GM18907 (cell line): ENCODE results near the gene KRT80.

ENCODE experiments used
- ATAC-seq: cut with Tn5 transposase; IDR thresholded peaks from one replicate; pipeline ENCODE4 v1.9.1; 2021; ENCODE audit warnings: mild to moderate bottlenecking, moderate library complexity; ENCODE audit not compliant: unreplicated experiment

Gene KRT80

DNA sequence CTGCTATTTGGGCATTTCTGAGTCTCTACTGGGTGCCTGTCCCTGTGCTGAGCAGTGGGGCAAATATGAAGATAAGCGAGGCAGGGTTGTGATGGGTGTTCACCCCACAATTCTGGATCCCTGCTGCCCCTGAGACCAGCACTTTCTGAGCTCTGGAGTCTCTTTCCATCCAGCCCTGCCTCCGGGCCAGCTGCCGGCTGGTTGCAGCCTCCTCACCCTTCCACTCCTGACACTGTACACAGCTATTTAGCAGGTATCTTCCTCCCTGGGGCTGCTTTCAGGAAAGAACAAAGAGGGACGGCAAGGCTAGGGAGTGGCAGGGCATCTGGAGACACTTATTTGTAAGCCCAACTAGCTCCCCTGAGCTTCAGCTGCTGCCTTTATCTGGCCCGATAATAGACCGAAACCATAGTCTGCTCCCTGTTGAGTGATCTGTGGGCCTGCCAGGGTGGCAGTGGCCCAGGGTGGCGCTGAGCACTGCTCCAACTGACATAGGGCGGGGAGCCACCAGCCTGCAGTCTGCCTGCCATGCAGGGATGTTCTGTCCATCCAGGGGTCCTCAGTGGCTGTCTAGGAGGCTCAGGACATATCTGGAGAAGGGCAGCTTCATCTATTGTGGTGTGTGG lies 7.6 kb upstream of the KRT80 start:
- no peak for ATAC-seq

DNA sequence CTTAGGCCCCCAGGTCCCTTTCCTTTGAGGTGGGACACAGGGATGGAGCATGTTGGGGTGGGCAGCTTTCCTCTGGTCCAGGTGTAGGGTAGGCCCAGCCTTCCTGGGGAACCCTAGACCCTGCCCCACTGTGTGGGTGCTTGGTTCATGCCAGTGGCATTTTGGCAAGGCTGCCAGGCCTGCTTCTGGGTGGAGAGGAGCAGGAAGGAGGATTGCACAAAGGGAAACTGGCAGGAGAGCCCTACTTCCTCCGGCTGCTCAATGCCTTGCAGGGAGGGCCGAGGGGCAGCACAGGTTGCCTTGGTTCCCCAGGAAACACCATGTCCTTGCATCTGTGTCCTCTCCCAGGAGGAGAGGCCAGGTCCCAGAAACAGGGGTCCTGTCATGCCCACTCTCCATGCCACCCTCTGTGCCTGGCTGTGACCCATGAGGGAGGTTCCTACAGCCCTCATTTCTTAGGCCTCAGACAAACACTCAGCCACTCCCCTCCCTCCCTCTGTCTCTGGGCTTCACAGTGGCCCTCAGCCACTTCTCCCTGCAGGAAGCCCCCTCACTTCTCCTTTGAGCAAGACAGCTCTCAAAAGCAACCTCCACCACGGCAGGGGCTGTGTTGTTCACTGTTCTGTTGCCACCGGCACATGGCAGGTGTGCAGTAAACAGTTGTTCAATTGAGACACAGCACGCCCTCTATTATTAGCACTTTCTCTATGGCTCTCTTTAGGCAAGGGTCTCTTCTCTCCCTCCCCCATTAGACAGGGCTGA lies 6.8 kb upstream of the KRT80 start:
- ATAC-seq: no peak

DNA sequence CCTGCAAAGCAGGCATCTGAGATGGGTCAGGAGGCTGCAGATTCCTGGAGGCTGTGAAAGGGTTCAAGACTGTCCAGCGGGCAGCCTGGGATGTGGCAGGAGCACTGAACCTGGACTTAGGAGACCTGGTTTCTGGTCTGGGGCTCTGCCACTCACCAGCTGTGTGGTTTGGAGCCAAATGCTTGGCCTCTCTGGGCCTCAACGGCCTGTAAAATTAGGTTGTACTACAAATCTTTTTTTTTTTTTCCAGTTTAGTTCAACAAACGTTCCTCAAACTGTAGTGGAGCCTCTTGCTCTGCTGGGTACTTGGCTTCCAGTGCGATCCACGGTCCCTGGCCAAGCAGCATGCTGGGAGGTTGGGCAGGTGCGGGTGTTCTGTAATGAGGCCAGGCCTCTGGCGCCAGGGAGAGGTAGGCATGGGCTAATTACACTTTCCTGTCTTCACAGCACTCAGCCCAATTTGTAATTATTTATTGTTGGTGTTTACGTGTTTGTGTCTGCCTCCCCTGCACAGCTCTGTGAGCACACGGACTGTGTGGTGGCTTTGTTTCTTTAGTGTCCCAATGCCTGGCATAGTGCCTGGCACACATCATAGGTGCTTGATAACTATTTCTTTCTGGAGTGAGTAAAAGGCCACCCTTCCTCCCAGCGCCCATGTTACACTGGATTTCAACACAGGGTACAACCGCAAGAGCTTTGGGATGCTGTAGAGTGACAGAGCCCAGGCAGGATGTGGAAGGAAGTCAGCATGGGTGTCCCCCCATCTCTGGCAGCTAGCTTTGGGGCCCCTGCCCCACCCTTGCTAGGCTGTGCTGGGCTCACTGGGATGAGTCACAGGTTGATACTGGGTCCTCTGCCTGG lies 5.8 kb upstream of the KRT80 start:
- no peak for ATAC-seq

DNA sequence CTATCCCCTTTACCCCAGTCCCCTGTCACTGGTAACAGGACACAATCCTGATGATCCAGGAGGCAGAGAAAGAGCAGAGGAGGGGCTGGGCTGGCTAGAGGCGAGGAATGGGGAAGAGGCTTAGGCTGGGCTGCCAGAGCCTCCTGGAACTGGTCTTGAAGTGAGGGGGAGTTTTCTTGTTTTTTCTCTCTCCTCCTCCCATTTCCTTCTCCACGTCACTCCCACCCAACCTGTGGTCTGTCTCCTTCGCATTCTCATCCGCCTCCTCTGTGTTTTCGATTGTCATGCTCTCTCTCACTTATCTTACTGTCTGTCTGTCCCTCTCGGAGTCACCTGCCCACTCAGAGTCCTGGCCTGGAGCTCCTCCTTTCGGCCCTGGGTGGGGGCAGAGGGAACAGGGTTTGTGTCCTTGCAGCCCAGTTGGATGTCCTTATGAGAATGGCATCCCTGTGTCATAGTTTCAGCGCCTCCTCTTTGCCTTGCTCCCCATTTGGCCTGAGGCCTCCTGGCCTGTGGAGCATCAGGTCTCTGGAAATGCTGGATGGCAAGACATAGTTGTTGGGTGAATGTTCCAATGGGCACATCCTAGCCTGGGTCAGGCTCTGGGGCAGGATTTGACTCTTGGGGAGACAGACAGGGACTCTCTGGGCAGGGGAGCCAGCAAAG lies 3.4 kb upstream of the KRT80 start:
- no peak for ATAC-seq

DNA sequence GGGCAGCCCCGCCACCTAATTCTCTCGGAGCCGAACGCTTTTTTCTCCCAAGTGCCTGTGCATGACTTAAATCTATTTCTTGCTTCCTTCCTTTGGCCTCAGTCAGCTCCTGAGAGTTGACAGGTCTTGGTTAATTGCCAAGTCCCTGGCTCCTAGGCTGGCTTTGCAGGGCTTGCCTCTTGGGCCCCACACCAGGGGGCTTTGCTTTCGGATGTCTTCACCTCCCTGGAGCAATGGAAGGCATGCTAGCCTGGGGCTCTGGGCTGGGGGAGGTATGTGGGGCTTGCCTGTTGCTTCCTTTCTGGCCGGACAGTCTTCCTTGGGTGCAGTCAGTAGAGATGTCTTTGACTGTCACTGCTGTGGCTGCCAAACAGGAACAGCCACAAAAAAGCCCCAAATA lies 2.2 kb upstream of the KRT80 start:
- no peak for ATAC-seq

DNA sequence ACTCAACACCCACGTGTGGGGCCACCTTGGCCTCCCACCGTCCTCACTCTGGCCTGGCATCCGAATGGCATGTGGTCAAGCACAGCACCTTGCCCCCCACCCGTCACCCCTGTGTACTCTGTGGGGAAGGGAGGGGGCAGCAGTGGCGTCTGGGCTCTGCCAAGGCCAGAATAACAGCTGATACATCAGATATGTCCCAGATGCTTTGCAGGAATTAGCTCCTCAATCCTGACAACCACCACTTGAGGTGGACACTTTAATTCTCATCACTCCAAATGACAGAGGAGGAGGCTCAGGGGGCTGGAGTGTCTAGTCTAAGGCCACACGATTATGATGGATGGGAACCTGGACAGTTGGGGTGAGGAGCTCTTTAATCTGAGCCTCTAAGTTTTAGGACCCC lies 1.7 kb upstream of the KRT80 start:
- ATAC-seq: no peak

DNA sequence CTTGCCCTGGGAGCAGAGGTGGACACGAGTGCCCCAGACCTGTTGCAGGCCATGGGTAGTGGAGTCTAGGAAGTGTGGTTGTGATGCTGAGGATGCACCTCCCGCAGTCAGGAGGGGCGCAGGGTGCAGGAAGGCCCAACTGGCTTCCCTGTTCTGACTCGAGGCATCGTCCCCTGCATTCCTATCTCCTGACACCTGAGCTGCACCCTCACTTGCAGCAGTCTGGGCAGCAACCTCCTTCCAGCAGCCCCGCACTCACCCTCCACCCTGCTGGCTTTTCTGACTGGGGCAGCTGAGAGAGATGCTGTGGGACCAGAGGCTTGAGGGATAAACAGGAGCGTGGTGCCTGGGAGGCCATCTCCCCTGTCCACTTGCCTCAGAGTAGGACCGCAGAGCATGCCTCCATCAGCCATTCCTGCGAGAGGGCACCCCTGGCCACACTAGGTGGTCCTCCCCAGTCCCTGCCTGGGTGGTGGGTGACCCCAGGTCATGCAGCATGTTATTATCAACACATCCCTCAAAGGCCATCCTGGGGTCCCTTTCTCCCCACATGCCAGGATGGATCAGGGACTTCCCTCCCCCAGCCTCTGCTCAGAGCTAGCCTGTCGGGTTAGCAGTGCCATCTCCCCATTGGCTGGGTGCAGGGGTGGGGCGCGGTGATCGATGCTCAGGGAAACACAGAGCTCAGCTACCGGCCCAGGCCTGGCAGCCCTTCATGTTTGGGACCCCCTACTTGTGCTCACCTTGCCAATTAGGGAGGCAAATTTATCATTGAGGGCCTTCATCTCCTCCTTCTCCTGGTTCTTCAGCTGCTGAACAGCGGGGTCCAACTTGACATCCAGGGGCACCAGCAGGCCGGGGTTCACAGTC lies 719 bp downstream of the KRT80 start:
- no peak for ATAC-seq

DNA sequence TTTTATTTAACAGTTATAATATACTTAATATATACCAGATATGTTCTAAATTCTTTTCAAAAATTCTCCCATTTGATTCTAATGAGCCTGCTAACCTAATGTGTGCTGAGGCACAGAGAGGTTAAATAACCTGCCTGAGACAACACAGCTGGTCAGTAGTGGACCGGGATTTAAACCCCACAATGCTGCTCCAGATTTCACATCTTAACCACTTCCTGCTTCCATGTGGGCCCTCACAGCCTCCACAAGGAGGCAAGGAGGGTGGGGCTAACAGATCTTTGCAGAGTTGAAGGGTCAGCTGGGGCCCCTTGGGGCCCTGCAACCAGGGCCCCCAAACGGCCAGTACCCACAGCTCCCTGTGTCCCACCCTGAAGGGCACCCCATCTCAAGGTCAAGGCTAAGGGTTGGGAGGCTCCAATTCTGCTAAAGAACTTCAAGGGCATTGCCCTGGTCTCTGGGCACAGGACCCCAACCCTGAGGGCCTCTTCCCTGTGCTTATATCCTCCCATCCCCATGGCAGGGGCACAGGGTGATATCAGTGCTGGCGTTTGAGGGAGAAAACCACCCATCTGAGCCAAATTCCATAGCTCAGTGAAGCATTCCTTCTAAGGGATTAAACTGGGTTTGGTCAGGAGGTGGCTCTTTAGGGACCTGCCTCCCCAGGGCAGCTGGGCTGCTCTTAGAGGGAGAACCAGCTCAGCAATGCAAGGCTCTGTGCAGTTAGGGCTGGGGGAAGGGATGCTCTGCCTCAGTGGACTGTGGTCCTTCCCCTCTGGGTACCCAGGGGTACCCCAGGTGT lies 2.2 kb downstream of the KRT80 start:
- no peak for ATAC-seq

DNA sequence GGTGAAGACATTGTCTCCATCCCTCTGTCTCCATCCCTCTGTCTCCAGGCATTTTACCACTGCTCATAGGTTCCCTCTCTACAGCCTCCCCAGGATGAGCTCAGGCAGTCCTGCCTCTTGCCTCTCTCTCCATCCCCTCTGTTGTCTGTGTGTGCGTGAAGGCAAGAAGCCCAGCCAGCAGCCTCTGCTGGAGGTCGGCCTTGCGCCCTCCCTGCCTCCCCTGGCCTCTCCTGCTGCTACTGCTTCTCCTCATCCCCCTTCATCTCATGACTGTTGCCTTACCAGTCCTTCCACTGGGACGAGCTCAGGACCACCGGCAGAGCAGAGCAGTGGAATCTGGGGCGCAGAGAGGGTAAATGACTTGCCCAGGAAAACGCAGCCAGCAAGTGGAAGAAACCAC lies 3.2 kb downstream of the KRT80 start:
- no peak for ATAC-seq

DNA sequence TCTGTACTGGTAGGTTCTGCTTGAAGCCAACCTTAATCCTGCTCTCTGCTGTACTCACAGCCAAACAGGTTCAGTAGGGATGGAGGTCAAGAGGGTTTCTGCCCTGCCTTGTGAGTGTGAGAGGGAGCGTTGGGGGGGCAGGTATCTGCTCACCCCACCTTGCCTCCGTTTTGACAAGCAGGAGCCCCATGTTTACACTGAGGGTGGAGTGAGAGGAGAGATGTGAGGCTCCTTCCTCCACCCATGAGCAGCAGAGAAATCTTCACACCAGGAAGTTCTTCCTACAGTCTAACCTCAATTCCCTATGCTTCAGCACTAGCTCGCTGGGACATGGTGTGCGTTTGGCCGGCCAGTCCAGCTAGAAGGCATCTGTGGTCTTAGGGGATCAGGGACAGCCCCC lies 4.2 kb downstream of the KRT80 start:
- no peak for ATAC-seq

DNA sequence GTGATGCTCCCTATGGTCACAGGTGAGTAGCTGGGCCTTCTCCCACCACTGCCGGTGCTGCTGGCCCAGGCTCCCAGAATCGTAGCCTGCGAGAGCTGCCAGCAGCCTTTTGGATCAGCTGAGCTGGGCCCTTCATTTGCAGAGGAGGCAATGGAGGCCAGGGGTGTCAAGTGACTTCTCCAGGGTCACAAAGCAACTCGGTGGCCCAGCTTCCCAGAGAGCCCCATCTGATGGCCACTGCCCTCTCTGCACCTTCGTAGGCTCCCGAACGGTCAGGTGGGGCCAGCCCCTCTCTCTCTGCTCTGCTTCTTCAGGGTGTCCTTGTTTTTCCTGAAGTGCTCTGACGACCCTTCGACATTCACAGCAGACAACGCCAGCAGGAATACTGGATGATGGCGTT lies 4.6 kb downstream of the KRT80 start:
- no peak for ATAC-seq

DNA sequence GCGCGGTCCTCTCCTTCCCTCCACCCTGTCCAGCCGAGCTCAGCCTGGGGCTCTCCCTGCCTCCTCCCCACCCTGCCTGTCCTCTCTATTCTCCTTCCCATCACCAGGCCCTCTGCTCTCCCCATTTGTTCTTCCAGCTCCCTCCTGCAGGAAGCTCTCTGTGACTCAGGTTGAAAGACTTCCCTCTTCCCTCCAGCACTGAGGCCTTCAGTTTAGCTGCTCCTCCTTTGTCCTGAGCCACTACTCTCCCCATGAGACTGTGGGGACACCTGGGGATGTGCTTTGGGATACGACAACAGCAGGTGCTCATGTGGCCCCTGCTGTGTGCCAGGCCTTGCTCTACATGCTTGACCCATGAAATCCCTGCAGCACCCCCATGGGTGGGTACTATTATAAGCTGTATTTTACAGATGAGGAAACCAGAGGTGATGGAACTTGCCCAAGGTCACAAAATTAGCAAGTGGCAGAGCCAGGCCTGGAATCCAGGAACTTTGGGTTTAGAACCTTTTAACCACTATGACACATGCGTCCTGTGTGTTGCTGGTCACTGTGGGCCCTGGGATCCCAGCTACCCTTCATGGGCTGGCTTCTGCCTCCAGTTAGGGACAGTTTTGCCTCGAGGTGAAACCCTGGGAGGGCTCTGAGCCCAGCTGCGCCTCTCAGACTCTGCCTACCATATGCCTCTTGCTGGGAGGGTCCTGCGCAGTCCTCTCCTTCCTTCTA lies 5.5 kb downstream of the KRT80 start:
- no peak for ATAC-seq

DNA sequence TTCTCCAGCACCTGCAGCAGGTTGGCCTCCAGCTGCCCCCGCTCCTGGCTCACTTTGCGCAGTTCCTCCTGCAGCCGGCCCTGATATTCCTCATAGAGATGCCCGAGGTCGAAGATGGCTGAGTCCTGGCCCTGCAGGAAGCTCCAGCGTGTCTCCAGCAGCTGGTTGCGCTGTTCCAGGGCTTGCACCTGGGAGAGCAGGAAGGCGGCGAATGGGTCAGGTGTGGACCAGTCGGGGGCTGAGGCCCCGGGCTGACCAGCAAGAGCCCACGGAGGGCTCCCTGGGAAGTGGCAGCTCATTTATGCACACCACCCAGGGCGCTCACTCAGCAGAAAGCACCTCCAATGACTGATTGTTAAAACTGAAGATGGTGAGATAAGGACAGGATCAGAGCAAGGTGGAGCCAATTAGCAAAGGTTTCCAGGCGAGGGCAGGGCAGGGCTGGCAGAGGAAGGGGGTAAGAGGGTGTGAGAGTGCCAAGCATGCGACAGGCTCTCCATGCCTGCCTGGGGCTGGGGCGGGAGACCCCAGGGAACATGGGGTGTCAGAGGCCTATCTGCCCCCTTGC lies 6.3 kb downstream of the KRT80 start:
- ATAC-seq: no peak

DNA sequence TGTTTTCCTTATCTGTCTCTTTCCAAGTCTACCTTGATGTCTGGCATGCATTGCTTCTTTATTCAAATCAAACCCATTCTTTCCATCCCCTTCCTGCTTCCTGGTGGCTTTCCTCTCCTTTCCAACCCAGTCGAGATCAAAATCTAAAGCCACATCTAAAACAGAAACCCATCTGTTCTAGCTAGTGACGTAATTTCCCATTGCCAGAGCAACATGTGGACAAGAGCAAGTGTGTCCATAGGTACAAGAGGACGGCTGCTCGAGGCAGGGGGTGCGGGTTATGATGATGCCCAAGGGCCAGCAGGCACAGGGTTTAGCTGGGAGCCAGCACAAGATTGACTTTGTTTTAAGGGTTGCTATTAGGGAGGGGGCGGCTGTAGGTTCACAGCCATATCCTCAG lies 7.0 kb downstream of the KRT80 start:
- no peak for ATAC-seq

DNA sequence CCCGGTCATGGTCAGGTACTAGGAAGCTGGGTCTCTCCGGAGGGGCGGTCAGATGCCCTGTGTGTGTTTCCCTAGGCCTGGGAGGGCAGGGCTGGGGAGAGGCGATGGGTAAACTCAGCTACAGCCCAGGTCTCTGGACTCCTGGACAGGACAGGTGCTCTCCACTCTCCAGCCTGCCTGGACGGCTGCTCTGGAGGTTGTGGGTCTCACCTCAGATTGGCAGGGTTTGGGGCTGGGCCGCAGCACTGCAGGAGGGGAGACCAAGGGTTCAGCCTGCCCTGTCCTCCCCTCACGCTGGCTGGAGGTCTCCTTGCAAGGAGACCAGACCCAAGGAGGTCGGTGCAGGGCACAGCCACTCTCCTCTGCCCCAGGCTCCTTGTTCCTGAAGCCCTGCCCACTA lies 7.8 kb downstream of the KRT80 start:
- no peak for ATAC-seq

DNA sequence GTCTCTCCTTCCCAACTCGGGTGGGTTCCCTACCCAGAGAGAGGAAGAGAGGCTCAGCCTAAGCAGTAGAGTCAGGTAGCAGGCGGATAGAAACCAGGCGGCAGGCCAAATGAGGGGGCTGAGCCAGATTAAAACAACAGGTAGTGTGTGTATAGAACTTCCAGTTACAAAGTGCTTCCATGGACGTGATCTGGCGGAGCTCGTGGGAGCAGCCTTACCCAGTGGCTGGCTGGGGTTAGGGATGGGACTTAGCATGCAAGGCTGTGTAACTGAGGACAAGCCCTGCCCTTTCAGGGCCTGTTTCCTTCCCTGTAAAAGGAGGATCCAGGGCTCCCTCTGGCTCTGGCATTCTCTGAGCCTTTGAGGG lies 8.3 kb downstream of the KRT80 start:
- no peak for ATAC-seq

DNA sequence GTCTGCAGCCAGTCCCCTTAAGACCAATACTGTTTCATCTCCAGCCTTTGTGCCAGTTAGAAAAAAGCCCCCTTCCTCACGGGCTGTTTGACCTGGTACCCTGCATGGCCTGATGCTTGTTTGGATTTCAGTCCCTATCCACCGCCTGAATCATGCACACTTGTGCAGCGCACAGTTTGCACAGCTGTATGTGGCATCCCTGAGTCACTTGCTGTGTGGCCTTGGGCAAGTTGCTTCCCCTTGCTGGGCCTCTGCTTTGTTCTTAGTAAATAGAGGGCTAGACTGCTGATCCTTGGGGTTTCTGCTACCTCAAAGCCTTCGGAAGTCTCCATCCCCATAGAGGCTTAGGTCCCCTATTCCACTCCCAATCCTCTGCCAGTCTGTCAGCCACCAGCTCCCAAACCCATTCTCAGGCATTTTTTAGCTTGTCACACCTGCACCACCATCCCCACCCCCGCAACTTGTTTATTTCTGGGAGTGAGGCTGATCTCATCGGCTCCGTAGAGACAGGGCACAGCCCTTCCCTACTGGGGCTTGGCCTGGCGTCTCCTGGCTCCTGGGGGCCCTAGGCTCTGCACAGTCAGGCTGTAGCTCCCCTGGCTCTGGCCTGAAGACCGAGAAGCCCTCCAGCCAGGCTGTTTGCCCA lies 8.8 kb downstream of the KRT80 start:
- ATAC-seq: no peak

DNA sequence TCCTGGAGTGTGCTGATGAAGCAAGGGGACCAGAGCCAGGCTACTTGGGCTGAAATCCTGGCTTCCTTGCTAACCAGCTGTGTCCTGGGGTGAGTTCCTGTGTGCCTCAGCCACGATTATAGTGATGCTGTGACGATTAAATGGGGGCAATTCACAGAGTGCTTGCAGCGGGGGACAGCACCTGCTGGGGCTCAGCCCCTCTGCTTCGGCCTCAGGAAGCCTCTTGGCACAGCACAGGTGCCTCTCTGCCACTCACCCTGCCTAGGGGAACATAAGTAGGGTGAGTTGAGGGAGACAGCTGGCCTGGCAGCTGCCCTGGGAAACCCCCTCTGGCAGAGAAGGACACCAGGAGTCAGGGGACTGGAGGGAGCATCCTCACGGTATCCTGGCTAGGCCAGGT lies 9.4 kb downstream of the KRT80 start:
- ATAC-seq: no peak
